ENCODE results near the gene LBHD2.
"Not testable (repeated sequence)": the region's sequence is repeated elsewhere in the genome, so short reads cannot be mapped to it uniquely, and the experiment has no call there.

LBHD2 gene

DNA sequence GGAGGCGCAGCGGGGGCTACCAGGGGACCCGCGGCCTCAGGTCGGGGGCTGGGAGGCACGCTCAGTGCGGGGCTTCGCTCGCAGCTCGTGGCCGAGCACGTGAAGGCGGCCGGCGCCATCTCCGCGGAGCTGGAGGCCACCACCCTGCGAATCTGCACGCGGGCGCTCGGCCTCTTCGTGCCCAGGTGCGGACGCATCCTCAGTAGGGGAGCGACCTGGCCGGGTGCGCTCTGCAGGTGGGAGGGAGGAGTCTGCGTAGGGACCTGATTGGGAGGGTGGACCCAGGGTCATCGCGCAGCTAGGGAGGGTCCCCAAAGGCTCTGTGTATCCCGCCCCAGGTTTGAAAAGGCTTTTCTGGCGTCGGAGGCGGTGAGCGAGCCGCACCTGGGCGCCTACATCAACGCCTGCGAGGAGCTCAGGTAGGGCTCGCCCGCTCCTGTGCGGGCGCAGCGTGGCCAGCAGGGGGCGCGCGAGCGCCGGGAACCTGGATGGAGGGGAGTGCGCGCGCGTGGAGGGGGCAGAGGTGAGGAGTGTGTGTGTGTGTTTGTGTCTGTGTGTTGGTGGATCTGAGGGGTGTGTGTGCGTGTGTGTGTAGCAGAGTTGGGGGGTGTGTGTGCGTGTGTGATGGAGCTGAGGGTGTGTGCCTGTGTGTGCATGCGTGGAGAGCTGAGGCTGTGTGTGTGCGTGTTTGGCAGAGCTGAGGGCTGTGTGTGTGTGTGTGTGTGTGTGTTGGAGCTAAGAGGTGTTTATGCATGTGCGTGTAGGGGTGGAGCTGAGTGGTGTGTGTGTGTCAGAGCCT is 20.8 kb downstream of the LBHD2 start:
- DNase-seq: peak; percentile 82

DNA sequence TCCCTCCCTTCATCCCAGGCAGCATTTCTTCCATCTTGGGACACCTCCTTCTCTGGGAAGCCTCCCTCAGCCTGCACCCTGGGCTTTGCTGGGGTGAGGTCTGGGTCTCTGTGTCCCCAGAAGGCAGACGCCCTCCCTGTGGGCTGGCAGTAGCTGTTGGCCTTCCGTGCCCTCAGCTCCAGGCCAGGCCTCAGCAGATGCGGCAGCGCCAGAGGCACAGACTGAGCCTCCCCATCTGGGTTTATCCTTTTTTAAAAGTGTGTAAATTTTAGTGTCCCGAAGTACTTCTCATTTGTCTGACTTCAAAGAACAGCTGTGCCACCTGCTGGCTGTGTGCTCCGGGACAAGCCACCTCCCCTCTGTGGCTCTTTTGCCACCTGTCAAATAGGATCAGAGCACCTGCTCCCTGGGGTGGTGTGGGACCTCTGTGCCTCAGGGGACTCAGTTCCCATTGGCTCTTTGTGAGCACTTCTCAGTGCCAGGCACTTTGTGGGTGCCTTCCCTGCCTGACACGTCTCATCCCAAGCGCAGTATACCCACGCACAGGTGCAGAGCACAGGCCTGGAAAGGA is 21.7 kb downstream of the LBHD2 start:
- DNase-seq: peak; percentile 13

DNA sequence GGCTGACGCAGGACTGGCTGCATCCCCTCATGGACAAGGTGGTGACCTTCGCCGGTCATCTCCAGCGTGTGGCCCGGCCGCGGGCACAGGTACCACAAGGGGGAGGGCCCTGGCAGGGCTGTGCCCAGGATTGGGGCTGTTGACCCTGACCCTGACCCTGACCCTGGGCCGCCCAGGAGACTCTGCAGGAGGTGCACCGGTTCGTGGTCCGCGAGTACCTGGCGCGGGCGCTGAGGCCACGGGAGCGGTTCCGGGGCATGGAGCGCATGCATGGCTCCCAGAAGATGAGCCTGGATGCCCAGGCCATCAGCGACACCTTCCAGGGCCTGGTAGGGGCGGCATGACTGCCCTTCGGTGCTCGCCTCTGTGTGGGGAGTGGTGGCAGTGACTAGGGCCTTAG is 23.4 kb downstream of the LBHD2 start:
- no peak for DNase-seq

DNA sequence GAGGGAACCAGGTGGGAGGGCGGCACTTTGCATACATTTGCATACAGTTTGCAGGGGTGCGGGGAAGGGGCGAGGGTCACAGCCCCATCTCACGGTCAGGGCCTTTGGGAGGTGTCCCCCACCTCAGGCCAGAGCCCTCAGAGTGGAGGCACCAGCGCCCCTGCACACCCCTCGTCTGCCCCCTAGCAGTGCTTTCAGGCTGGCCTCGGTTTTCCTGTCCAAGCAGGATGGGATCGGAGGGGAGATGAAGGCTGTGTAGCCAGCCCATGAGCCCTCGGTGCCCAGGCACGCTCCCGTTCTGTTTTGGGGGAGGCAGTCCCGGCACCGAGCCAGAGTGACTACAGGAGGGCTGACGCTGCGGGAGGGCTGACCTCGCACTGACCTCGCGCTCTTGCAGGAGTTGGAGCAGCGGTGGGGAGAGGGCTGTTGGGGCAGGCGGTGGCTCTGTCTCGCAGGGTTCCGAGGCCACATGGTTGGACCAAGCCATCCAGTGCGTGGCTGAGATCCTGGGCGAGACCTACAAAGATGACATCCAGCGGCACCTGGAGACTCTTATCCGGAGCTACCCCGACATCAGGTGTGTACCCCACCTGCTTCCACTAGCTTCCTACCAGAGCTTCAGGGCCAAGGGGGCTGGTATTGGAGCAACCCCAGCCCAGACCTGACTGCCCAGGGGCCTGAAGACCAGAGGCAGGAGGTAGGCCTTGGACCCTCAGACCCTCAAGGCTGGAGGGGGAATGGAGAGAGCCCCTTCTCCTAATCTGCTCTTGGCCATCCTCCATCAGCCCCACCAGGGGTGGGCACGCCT is 24.1 kb downstream of the LBHD2 start:
- no peak for DNase-seq

DNA sequence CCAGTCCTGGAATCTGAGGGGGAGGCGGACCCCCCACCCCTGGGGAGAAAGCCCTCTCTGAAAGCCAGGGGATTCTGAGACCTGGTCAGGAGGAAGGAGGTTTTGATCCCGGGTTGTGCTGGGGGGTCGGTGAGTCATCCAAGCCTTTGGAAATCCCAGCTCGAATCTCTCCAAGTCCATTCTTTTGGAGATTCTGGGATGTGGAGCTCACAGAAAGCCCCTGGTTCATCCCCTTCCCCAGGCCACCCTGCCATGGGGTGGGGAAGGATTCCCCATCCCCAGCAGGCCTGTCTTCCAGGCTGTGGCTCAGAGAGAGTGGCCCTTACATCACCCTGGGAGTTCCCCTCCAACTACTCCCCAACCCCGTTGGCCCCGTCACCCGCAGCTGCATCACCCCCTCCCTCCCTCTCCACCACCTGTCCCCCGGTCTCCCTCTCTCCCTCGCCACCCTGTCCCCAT is 24.8 kb downstream of the LBHD2 start:
- DNase-seq: peak; percentile 18

DNA sequence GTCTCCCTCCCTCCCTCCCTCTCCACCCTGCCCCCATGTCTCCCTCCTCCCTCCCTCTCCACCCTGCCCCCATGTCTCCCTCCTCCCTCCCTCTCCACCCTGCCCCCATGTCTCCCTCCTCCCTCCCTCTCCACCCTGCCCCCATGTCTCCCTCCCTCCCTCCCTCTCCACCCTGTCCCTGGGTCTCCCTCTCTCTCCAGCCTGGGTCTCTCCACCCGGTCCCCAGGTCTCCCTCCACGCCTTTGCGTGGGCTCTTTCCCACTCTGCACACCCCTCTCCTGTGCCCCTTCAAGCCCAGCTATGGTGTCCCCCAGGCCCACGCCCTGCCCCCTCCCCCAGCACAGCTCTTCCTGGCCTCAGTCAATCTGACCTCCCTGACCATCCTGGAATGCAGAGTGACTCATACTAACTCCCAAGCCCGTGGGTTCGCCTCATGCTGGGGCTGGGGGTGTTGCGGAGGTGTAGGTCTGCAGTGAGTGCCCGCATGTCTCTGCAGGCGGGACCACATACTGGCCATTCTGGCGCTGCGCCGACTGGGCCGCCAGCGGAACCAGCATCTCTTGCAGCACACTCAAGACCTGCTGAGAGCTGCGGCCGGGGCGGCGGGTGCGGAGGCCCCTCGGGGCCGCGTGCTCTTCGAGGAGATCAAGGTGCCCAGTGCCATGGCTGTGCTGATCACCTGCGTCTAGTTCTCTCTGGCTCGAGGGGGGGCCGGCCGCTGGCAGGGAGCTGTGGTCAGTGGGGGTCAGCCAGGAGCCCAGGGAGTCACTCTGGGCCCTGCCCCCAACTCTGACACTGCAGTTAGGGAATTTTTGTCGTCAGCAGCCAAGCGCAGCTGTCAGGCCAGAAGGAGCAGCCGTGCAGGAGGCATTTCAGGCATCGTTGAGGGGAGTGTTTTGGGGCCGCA is 25.8 kb downstream of the LBHD2 start:
- no peak for DNase-seq

DNA sequence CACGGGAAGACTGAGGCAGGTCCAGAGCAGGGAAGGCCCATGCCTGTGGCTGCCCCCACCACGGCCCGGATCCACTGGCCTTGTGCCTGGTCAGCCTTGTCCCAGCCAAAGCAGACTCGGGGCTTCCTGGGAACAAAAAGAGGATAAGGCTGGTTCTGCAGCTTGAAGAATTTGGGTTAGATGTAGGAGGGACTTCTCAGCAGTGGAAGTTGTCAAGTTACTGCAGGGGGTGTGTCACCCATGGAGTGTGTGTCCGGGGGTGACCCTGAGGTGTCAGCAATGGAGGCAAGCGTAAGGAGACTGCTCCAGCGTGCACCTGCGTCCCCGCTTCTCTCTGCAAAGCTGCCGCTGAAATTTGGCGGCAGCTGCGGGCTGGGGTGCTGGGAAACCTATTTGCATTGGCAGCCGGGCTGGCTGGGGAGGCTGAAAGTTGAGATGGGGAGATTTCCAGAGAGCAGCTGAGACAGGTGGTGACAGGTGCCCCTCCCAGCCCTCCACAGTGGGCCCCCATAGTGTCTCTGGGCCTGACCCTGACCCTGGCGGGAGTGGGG is 26.7 kb downstream of the LBHD2 start:
- no peak for DNase-seq

DNA sequence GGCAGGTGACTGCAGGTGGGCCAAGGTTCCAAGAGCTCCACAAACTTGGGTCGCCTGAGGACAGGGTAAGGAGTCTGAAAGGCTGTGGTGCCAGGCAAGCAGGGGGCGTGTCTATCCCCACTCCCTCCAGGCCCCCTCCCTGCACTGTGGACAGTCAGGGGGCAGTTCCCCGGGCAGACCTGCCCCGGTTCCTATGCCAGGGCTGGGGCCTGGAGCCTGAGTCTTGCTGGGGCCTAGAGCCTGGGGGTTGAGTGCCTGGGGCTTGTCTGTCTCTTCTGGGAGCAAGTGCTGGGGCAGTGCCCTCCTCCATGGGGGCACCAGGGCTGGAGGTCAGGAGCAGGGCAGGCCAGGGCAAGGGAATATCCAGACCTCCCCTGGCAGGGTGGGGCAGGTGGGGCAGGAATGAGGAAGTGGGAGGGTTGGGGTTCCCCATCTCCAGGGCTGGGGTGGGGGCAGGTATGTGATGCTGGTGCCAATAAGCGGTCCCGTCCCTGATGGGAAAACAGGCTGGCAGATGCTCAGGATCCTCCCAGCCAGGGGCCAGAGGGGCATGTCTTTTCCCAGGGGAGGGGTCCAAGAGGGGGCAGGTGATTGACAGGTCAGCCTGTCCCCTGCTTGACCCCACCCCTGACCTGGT is 27.3 kb downstream of the LBHD2 start:
- no peak for DNase-seq

DNA sequence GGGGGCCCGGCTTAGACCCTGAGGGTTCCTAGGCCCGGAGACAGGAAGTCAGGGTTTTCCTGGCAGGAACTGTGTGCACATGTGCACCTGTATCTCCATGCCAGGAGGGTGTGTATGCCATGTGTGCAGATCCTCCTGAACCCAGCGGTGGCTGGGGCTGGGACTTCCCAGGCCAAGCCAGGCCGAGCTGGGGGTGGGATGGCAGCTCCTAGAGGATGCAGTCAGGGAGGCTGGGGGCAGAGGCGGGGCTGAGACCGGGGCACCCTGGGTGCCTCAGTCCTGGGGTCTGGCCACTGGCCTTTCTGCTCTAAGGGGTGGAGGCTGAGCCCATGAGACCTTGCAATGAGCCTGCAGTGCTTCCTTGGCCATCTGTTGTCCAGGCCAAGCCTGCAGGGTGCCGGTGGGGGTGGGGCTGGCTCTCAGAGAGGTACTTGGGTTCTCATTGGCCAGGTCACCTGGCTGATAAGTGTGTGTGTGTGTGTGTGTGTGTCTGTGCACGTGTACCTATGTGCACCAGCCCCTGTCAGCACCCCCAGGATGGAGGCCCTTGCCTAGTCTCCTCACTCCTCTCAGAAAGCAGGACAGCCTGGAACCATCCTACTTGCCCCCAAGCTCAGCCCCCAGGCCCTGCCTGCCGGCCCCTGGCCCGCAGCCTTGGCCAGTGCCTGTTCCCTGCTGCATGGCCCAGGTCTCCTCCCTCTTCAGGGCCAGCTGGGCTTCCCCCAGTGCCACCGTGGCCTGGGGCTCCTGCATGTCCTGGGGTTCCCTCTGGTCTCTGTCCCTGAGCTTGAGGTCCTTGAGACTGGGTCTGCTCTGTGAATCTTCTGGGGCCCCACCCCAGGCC is 28.6 kb downstream of the LBHD2 start:
- DNase-seq: no peak

DNA sequence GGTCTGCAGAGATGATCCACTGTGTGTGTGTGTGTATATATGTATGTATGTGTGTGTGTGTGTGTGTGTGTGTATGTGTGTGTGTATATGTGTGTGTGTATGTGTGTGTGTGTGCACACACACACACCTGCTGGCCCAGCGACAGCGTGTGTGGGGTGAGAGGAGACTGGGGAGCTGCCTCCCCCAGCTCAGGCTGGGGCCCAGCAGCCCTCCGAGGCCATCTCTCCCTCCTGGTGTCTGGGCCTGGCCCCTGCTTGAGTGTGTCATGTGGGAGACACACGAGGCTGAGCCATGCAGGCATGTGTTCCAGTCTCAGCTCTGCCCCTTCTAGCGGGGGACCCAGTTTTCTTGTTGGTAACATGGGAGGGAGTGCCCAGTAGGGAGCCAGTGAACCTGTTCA is 29.3 kb downstream of the LBHD2 start:
- DNase-seq: no peak

DNA sequence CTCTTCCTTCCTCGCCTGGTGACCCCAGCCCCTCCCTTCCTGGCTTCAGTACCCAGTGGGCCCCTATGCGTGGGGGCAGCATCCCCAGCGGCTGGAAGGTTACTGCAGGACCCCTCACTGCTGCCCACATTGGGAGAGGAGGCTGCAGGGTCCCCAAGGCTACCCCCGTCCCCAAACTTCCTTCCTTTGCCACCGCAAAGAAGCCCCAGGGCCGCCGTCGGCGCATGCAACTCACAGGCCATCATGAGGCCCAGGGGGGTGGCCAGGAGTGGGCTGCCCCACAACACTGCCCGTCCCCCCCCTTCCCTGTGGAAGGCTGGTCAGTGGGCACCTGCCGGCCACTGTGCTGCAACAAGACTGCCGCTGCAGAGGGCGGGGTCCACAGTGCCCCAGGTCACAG is 29.8 kb downstream of the LBHD2 start:
- DNase-seq: no peak

DNA sequence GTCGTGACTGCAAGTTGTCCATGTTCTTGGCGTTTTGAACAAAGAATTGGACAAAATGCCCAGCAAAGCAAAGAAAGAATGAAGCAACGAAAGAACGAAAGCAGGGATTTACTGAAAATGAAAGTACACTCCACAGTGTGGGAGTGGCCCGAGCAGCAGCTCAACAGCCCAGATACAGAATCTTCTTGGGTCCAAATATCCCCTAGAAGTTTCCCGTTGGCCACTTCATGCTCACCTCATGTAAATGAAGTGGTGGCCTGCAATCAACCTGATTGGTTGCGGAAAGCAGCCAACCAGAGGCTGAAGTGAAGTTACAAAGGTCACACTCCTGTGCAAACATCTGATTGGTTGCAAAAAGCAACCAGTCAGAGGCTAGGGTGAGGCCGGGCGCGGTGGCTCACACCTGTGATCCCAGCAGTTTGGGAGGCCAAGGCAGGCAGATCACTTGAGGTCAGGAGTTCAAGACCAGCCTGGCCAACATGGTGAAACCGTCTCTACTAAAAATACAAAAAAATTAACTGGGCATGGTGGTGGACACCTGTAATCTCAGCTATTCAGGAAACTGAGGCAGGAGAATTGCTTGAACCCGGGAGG is 31.2 kb downstream of the LBHD2 start:
- DNase-seq: not testable (repeated sequence)

DNA sequence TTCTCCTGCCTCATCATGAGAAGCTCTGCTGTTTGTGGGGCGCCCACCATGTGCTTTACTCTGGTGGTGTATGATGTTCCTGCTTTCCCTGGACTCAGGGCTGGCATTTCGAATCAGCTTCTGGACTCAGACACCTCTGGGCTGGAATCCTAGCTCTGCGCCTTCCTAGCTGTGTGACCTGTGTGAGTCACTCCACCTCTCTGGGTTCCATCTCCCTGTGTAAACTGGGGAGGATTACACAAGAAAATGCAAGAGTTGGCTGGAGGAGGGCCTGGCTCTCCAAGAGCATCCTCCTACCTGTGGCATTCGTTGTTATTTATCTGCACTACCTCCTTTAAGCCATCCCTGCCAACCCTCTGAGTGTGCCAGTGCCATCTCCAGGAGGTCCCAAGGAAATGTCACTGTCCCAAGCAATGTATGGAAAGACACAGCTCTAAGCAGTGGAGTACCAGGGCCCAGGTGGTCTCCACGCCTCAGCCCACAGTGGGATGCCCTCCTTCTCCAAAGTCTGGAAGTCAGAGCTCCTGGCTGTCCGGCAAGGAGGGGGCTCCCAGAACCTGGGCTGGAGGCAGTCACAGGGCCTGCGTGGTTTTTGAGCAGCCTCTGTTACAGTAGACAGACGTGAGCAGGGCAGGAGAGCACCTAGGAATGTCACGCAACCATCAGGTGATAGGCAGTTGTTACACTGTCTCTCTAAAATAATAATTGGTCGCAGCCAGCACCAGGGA is 32.0 kb downstream of the LBHD2 start:
- DNase-seq: no peak

DNA sequence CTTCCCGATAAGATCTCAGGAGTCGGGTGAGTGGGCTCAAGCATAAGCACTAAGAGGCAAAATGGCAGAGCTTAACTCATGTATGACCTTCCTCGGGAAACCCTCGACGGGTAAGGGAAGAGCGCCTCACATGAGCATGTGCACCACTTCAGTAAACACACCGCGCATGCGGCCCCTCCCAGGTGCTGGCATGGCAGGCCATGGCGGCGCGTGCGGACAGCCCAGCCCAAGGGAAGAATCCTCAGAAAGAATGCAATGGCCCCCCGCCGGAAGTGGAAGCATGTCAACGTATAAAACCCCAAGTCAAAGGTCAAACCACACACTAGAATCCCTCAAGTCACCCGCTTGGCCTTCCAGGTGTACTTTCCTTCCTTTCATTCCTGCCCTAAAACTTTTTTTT is 32.6 kb downstream of the LBHD2 start:
- no peak for DNase-seq

DNA sequence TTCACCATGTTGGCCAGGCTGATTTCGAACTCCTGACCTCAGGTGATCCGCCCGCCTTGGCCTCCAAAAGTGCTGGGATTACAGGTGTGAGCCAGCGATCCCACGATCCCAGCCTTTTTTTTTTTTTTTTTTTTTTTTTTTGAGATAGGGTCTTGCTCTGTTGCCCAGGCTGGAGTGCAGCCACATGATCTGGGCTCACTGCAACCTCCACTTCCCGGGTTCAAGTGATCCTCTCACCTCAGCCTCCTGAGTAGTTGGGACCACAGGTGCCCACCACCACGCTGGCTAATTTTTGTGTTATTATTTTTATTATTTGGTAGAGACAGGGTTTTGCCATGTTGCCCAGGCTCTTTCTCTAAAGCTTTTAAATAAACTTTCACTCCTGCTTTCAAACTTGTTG is 33.5 kb downstream of the LBHD2 start:
- DNase-seq: not testable (repeated sequence)

DNA sequence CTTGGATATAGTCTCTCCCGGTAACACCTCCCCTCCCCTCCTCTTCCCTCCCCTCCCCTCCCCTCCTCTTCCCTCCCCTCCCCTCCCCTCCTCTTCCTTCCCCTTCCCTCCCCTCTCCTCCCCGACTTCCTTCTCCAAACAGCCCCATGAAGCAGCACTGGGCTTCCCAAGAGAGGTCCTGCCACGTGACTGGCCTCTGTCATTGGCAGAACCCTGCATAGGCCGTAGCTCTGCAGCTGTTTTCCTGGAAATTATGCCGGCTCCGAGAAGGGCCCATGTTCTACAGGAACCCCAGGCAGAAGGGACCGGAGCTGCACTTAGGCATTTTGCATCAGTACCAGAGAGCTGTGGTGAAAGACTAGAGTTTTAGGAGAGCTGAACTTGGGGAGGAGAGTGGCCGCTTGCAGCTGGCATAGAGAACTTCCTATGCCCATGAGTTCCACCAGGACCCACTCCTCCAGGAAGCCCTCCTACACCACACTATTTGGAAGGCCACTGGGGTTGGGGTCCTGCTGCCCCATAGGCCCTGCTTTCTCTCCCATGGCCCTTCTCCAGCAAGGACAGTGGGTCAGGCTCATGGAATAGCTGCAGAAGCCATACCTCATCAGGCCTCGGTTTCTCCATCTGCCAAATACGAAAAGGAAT is 34.1 kb downstream of the LBHD2 start:
- DNase-seq: no peak

DNA sequence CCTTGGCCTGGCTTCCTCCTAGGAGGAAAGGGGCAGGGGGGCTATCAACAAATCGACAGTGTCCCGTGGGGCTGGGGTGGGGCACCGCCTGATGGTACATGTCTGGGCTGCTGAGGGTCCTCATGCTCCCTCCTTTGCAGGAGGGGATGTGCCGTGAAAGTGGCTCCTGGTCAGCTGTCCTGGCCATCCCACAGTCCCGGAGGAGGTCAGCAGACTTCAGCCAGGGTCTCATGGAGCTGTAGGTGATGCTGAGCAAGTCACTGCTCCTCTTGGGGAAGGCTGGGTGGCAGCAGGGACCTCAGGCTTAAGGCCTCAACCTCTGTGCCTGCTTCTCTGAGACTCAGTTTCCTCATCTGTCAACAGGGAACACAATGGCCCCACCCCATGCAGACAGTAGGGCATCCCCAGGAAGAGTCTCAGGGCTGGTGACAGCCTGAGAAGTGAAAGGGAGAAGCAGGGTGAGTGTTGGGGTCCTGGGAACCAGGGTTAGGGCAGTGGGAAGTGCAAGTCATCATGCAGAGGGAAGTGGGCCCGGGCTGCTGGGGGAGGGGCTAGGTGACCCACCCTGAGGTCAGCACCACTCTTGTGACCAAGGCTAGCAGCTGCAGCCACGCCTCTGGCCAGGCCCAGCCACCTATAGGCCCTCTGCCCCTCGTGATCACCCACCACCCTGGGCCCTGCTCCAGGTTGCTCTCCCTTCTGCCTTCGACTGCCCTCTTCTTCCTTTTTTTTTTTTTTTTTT is 34.8 kb downstream of the LBHD2 start:
- no peak for DNase-seq

DNA sequence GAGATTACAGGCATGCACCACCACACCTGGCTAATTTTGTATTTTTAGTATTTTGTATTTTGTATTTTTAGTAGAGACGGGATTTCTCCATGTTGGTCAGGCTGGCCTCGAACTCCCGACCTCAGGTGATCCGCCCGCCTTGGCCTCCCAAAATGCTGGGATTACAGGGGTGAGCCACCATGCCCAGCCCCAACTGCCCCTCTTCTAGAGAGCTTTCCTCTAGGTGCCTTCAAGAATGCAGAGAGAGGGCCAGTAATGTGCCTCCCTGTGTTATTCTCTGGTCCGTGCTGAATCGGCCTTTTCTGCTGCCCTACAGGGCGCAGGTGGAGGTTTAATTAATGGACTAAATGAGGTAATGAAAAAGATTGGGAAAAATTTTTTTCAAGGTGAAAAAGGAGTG is 35.5 kb downstream of the LBHD2 start:
- DNase-seq: not testable (repeated sequence)
